Activated T-helper 1 cell treated with anti-CD3 and anti-CD28 coated beads, Interleukin-2, amount 50 U/mL, for 16 hours (primary cell): ENCODE measurements around the gene NOMO2.
A peak's percentile ranks its signal among the peaks of the same experiment; 100 is the strongest.
"Not testable (repeated sequence)": the region's sequence is repeated elsewhere in the genome, so short reads cannot be mapped to it uniquely, and the experiment has no call there.

Experiments
- DNase-seq, 2 donors: peaks; one replicate each; pipeline ENCODE4 v3.0.0-alpha.2; 2020; ENCODE audit warnings: low read depth in 1 of 2, low spot score in 1 of 2

The NOMO2 gene, protein sequence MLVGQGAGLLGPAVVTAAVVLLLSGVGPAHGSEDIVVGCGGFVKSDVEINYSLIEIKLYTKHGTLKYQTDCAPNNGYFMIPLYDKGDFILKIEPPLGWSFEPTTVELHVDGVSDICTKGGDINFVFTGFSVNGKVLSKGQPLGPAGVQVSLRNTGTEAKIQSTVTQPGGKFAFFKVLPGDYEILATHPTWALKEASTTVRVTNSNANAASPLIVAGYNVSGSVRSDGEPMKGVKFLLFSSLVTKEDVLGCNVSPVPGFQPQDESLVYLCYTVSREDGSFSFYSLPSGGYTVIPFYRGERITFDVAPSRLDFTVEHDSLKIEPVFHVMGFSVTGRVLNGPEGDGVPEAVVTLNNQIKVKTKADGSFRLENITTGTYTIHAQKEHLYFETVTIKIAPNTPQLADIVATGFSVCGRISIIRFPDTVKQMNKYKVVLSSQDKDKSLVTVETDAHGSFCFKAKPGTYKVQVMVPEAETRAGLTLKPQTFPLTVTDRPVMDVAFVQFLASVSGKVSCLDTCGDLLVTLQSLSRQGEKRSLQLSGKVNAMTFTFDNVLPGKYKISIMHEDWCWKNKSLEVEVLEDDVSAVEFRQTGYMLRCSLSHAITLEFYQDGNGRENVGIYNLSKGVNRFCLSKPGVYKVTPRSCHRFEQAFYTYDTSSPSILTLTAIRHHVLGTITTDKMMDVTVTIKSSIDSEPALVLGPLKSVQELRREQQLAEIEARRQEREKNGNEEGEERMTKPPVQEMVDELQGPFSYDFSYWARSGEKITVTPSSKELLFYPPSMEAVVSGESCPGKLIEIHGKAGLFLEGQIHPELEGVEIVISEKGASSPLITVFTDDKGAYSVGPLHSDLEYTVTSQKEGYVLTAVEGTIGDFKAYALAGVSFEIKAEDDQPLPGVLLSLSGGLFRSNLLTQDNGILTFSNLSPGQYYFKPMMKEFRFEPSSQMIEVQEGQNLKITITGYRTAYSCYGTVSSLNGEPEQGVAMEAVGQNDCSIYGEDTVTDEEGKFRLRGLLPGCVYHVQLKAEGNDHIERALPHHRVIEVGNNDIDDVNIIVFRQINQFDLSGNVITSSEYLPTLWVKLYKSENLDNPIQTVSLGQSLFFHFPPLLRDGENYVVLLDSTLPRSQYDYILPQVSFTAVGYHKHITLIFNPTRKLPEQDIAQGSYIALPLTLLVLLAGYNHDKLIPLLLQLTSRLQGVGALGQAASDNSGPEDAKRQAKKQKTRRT

DNA sequence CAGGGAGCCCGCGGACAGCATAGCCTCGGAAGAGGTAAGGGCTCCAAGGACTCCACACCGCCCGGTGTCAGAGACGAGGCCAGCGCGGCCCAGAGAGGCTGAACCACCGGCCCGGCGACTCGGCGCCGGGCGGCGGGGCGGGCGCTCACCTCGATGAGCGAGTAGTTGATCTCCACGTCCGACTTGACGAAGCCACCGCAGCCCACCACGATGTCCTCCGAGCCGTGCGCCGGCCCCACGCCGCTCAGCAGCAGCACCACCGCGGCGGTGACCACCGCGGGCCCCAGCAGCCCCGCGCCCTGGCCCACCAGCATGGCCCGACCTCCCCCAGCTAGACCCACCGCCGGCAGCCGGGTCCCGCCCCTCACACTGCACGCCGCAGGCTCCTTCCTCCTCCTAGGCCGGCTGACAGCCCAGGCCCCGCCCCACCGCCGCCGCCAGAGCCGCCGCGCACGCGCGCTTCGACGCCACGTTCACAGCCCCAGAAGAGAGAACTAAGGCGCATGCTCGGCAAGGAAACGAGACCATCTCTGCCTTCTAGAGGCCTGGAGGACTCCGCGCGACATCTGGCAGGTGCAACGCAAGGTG is at the start of gene NOMO2:
Gene NOMO2 (minus strand): TSS at position 371 of the 588 bp plus-strand sequence. CDS start 57 bp downstream, at position 314.
- DNase-seq: peak; percentile 76 to 87

DNA sequence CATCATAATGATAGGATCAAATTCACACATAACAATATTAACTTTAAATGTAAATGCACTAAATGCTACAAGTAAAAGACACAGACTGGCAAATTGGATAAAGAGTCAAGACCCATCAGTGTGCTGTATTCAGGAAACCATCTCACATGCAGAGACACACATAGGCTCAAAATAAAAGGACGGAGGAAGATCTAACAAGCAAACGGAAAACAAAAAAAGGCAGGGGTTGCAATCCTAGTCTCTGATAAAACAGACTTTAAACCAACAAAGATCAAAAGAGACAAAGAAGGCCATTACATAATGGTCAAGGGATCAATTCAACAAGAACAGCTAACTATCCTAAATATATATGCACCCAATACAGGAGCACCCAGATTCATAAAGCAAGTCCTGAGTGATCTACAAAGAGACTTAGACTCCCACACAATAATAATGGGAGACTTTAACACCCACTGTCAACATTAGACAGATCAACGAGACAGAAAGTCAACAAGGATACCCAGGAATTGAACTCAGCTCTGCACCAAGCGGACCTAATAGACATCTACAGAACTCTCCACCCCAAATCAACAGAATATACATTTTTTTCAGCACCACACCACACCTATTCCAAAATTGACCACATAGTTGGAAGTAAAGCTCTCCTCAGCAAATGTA is 48.4 kb upstream of the NOMO2 start:
- not testable (repeated sequence) for DNase-seq

DNA sequence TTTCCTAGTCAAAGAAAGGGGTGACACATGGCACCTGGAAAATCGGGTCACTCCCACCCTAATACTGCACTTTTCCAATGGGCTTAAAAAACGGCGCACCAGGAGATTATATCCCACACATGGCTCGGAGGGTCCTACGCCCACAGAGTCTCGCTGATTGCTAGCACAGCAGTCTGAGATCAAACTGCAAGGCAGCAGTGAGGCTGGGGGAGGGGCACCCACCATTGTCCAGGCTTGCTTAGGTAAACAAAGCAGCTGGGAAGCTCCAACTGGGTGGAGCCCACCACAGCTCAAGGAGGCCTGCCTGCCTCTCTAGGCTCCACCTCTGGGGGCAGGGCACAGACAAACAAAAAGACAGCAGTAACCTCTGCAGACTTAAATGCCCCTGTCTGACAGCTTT is 46.4 kb upstream of the NOMO2 start:
- DNase-seq: not testable (repeated sequence)

DNA sequence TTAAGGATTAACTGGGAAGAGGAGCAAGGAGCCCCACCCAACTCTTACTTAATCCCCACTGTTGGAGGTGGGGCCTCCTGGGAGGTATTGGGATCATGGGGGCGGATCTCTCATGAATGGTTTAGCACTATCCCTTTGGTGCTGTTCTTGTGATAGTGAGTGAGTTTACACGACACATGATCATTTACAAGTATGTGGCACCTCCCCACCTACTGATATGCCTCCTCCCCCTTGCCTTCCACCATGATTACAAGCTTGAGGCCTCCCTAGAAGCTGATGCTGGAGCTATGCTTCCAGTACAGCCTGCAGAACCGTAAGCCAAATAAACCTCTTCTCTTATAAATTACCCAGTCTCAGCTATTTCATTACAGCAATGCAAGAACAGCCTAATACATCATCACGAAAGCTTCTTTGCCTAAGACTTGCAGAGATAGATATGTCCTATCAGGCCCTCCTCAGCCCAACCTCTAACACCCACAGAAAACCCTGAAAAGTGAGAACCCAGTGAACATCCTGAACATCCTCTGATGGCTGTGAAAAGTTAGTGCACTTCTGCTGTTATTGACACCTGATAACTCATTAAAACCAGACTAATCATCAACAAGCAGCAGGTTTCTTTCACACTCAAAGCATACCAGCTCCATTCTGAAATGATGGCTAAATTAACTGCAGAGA is 41.8 kb upstream of the NOMO2 start:
- DNase-seq: not testable (repeated sequence)

DNA sequence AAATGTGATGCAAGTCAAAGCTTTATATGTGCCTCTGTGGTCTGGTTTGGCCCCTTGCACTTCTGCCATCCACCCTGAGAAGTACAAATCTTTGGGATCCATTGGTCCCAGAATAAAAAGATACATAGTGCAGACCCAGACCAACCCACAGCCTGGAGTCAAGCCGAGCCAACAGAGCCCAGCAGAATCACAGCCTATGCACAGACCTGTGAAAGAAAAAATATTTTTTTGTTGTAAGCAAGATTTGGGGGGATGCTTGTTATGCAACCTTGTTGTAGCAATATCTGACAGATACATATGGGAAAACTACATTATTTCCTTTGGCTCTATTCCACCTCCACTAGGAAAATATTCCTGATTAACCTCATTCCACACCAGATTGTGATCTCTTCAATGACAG is 36.7 kb upstream of the NOMO2 start:
- DNase-seq: not testable (repeated sequence)

DNA sequence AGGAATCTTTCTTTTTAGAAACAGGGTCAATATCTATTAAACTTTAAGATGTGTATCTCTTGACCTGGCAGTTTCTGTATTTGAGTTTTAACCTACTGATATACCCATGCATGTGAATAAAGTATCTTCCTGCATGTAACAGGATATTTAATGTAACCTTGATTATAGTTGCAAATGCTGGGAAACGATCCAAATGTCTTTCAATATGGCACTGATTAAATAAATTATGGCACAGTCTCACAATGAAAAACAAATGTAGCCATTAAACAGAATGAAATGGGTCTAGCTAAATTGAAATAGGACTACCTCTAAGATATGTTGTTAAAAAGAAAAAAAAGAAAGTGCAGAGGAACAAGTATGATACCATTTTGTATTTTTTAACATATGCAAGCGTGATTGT is 35.8 kb upstream of the NOMO2 start:
- not testable (repeated sequence) for DNase-seq

DNA sequence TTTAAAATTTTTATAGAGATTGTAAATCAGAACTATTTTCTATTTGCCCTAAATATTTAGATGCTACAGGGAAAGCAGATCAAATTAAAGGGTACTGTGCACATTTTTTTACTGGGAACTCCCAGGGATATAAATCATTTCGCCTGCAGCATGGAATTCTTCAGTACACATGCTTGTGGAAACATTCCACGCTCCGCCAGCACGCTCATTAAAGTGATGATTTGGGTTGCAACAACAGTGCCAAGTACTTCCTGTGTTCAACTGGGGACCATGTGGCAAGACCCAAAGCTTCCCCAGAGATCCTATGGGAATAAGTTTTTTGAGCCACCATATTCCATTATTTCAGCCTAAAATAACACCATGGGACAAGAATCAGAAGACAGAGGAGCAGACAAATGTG is 35.4 kb upstream of the NOMO2 start:
- DNase-seq: not testable (repeated sequence)

DNA sequence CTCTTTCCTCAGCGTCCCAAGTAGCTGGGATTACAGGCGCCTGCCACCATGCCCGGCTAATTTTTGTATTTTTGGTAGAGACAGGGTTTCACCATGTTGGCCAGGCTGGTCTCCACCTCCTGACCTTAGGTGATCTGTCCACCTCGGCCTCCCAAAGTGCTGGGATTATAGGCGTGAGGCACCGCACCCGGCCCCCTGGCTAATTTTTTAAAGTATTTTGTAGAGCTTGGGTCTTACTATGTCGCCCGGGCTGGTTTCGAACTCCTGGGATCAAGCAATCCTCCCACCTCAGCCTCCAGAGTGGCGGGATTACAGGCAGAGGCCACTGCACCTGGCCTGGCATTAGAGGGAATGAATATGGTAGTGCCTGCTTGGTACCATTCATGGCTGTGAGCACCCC is 33.9 kb upstream of the NOMO2 start:
- DNase-seq: not testable (repeated sequence)

DNA sequence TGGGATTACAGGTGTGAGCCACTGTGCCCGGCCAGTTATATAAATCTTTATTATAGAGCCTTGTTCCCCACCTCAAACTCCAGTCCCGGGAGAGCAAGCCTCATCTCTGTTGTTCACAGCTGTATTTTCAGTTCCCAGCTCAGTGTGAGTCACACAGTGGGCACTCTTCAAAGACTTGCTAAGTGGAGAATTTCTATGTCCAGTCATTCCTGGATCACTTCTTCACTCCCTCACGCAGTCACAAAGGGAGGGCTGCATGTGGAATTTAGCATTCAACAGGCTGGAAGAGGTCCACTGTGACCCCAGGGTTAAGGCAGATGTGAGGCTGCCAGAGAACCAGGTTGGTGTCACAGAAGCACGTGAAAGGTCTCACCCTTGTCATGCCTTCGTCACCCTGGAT is 33.0 kb upstream of the NOMO2 start:
- DNase-seq: not testable (repeated sequence)

DNA sequence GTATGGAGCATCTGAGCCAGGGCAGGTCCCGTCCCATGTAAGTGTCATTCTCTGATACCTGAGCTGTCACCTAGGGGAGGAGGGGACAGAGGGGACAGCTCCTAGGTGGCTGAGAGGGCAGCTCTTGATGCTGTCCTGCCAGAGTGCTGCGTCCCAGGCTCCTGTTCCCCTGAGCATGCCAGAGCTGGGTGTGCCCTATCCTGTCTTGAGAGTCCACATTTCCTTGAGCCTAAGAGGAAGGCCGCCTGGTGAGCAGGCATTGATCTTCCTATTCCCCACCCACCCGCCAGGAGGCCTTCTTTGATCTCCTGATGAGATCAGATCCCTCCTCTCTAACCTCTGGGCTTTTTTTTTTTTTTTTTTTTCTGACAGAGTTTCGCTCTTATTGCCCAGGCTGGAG is 32.0 kb upstream of the NOMO2 start:
- DNase-seq: not testable (repeated sequence)

DNA sequence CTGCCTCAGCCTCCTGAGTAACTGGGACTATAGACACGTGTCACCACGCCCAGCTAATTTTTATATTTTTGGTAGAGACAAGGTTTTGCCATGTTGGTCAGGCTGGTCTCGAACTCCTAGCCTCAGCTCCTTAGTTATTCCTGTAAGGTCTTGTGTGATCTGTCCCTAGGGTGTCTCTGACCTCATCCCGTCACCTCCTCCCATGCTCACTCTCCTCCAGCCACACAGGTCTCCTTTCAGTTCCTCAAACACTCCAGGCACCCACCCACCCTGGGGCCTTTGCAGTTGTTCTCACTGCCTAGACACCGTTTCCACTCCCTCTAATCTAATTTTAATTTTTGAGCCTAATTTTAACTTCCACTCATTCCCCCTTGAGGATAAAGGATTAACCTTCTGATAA is 31.1 kb upstream of the NOMO2 start:
- not testable (repeated sequence) for DNase-seq

DNA sequence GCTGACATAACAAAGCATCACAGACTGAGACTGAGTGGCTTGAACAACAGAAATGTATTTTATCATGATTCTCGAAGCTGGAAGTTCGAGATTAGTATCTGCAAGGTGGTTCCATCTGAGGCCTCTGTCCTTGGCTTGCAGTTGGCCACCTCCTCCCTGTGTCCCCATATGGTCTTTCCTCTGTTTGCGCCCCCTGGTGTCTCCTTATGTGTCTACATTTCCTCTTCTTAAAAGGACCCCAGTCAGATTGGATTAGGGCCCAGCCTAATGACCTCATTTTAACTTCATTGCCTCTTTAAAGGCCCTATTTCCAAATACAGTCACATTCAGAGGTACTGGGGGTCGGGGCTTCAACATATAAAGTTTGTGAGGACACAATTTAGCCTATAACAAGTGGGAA is 30.0 kb upstream of the NOMO2 start:
- not testable (repeated sequence) for DNase-seq

DNA sequence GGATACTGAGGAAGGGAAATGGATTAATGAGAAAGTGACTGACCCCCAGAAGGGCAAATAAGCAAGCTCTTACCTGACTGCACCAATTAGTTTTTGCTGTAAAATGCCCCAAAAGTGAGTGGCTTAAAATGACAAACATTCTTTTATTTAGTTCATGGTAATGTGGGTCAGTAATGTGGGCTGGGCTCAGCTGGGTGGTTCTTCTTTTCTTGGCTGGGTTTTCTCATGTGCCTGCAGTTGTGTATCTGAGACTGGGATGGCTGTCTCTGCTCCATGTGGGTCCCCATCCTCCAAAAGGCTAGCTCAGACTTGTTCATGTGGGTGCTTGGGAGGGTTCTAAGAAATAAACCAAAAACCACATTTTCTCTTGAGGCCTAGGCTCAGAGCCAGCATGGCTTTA is 29.5 kb upstream of the NOMO2 start:
- not testable (repeated sequence) for DNase-seq

DNA sequence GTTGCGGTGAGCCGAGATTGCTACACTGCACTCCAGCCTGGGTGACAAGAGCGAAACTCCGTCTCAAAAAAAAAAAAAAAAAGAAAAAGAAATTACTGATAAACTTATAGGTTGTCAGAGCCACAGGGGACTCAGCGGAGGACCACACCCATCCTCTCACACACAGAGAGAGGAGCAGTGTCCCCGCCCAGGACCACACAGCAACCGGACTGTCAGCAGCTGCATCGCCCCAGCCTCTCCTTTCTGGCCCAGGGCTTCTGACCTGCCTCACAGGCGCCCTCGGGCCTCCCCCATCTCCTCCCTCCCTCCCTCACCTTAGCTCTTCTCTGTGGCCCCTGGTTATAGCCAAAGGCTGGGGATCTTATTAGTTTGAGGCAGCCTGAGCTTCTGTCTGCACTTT is 27.9 kb upstream of the NOMO2 start:
- DNase-seq: not testable (repeated sequence)

DNA sequence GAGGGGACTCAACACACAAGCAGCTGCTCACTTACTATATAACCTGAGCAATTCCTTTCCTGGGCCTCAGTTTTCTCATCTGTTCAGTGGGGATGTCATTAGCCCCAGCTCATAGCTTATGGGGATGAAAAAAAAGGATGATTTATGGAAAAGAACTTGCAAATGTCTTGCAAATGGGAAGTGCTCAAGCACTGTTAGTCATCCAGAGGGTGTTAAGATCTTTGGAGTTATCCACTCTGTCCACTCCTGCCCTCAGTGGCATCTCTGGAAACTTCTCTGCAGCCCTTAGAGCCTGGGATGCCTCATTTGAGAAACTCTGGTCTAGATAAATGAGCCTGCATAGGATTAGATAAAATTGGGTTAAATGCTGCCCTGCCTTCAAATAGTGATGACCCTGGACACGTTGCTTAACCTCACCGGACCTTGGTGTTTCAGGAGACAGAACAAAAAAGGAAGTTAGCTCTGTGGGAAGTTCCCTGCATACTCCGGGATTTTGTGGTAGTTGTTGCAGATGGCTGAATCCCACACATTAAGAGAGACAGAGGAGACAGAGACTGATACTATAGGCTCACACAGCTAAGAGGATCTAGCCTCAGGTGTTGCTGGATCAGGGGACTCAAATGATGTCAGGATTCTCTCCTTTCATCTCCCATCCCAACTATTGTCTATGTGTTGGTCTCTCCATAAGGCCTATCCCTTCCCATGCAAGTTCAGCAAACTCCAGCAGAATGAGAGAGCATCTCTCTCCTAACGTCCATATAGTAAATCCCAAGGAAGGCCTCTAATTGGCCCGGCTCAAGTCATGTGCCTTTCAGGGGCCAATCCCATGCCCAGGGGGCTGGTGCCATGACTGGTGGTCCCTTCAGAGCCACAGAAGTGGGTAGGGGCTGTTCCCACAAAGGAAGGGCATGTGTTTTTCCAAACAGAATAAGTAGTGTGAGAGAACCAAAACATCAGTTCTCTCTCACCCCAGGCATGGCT is 25.0 kb upstream of the NOMO2 start:
- DNase-seq: not testable (repeated sequence)

DNA sequence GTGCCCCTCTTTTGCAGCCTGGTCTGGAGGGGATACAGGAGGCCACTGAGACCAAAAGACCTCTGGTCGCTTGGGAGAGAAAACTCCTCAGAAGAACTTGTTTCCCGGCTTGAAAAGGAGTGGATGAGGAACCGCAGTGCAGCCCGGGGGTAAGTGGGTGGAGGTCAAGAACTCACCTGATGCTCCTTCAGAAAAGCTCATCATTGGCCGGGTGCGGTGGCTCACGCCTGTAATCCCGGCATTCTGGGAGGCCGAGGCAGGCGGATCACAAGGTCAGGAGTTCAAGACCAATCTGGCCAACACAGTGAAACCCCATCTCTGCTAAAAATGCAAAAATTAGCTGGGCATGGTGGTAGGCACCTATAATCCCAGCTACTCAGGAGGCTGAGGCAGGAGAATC is 23.9 kb upstream of the NOMO2 start:
- DNase-seq: not testable (repeated sequence)

DNA sequence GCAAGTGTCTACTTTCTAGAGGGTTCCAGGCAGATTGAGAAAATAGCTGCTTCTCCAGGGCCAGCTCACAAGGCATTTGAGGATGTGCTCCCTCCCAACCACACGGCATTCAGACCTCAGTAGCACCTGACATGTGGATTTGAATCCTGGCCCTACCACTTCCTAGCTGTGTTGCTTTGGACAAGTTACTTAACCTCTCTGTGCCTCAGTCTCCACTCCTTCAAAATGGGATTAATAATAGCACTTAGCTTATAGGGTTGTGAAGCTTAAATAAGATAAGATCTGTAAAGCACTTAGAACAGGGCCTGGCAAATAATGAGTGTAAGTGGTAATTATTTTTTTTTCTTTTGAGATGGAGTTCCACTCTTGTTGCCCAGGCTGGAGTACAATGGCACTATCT is 21.0 kb upstream of the NOMO2 start:
- DNase-seq: no peak

DNA sequence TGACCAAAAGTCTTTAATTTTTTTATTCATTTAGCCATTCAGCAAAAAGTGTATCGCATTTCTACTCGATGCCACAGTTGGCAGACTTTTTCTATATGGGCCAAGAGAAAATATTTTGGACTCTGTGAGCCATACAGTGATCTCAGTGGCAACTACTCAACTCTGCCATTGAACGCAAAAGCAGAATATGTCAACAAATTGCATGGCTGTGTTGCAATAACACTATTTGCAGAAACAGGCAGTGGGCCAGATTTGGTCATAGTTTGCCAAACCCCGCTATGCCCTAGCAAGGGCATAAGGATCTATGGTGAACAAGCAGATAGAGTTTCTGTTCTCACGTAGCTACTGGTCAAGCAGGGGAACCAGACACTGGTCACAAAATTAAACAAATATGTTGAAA is 18.5 kb upstream of the NOMO2 start:
- not testable (repeated sequence) for DNase-seq

DNA sequence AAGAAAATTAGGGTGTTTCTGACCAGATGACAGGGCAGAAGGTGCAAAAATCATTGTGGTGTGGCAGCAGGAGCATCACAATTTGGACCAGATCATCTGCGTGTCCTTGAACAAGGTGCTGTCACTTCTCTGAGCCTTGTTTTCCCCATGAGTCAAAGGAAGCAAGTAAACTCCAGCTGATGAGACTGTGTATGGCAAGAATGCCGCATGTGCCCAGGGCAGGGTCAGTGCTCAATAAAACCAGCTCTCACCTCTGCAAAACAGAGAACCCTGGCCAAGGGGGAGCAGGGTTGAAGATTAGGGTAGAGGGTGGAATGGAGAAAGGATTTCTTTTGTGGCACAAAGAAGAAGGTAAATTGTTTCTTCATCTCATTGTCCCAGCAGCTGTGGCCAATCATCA is 17.4 kb upstream of the NOMO2 start:
- not testable (repeated sequence) for DNase-seq
